Ishikawa (cell line): ENCODE results near the gene COL9A2.

ENCODE experiments used
- CEBPB ChIP-seq: IDR thresholded peaks from 2 replicates; pipeline ENCODE4 v1.6.1; 2012
- EP300 ChIP-seq: IDR thresholded peaks from 2 replicates; pipeline ENCODE4 v1.6.1; 2012; ENCODE audit warnings: borderline replicate concordance
- NFIC ChIP-seq: IDR thresholded peaks from 2 replicates; pipeline ENCODE4 v1.6.1; 2012
- TAF1 ChIP-seq: IDR thresholded peaks from 2 replicates; pipeline ENCODE4 v1.6.1; 2012; ENCODE audit warnings: low read depth, mild to moderate bottlenecking
- TCF12 ChIP-seq: IDR thresholded peaks from 2 replicates; pipeline ENCODE4 v1.6.1; 2012; ENCODE audit warnings: low read depth
- YY1 ChIP-seq: IDR thresholded peaks from 2 replicates; pipeline ENCODE4 v1.6.1; 2012; ENCODE audit warnings: low read depth

GRCh38 chr1:40363721-40364120 lies 46.6 kb upstream of the COL9A2 start:
- TF ChIP-seq YY1 (no peak), CEBPB (no peak), TAF1 (no peak), TCF12 (no peak), EP300 (no peak), NFIC (no peak)
